AG04449 (cell line): ENCODE measurements around the gene CEP63.
"Not testable (repeated sequence)": the region's sequence is repeated elsewhere in the genome, so short reads cannot be mapped to it uniquely, and the experiment has no call there.

Experiments used
- CTCF ChIA-PET: fragments of 350-600 bp; formaldehyde crosslinking; extraction: SDS; loops from one replicate; lab custom pipeline; 2021; ENCODE audit warnings: antibody characterized with exemption; lab: Yijun Ruan, JAX
- POLR2A ChIA-PET: fragments of 400-600, 350-600 bp; formaldehyde crosslinking; extraction: SDS; loops from one replicate; lab custom pipeline; 2020; ENCODE audit warnings: antibody characterized with exemption, inconsistent platforms; lab: Yijun Ruan, JAX
- DNase-seq: peaks from one replicate; pipeline ENCODE4 v3.0.0-alpha.2; 2010; ENCODE audit warnings: low read depth, low spot score
- H3K4me3 ChIP-seq: 2 replicates; pipeline ENCODE4 v1.5.1; 2011; ENCODE audit warnings: low read depth, mild to moderate bottlenecking, control low read depth, low read length
- TF ChIP-seq, protein P1 (sequence below): IDR thresholded peaks from one replicate; pipeline ENCODE4 v1.5.1; 2011; ENCODE audit warnings: mild to moderate bottlenecking, moderate library complexity, low read length, control low read depth, inconsistent platforms; ENCODE audit not compliant: insufficient read depth; ENCODE audit errors: missing control alignments

The CEP63 gene

DNA sequence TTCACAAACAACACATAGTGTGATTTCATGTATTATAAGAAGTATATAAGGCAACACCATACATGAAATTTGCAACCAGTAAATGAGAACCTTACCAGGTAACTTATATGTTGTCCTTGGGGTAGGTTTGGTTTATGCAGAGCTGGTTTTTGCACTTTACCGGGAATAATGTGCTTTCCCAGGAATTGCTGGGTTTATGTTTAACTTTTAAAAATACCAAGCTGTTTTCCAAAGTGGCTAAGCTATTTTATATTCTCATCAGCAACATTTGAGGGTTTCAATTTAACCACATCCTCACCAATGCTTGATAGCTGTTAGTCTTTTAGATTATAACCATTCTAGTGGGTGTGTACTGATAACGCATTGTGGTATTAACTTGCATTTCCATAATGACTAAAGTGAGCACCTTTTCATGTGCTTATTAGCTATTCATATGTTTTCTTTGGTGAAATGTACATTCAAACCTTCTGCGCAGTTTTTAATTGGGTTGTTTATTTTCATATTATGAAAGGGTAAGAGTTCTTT, 93.3 kb downstream of the CEP63 start:
- ChIA-PET CTCF (interaction anchor here (0.7 to 2.3 kb wide), 4 partner anchors 22 to 905 kb away, joined by 3 to 5 read pairs (median 4); no protein-coding TSS in a partner anchor), POLR2A (no interaction called here)
- no peak overlapping the region for H3K4me3 ChIP-seq
- DNase-seq: no peak
- TF ChIP-seq, protein P1, sequence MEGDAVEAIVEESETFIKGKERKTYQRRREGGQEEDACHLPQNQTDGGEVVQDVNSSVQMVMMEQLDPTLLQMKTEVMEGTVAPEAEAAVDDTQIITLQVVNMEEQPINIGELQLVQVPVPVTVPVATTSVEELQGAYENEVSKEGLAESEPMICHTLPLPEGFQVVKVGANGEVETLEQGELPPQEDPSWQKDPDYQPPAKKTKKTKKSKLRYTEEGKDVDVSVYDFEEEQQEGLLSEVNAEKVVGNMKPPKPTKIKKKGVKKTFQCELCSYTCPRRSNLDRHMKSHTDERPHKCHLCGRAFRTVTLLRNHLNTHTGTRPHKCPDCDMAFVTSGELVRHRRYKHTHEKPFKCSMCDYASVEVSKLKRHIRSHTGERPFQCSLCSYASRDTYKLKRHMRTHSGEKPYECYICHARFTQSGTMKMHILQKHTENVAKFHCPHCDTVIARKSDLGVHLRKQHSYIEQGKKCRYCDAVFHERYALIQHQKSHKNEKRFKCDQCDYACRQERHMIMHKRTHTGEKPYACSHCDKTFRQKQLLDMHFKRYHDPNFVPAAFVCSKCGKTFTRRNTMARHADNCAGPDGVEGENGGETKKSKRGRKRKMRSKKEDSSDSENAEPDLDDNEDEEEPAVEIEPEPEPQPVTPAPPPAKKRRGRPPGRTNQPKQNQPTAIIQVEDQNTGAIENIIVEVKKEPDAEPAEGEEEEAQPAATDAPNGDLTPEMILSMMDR: no peak

DNA sequence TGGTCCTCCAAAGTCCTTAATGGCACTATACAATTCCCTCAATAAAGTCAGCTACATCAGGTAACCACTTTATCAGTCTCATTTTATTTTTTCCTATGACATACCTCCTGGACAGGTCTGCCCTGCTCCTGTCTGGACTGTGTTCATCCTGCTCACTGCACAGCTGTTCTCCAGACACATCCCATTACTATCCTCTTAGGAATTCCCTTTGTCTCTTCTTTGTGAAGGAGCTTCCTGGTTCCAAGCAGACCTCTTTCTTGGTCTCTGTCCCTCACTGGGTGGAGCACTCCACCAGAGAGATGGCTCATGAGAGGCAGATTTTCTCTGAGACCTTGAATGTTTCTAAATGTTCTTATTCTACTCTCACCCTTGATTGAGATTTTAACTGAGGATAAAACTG, 104.9 kb downstream of the CEP63 start:
- CTCF ChIA-PET: interaction anchor here (7.2 kb wide), 1 partner anchor 12 kb away, joined by 52 read pairs; no protein-coding TSS in a partner anchor
- POLR2A ChIA-PET: interaction anchor here (1.3 kb wide), 1 partner anchor 10 kb away, joined by 3 read pairs; no protein-coding TSS in a partner anchor
- DNase-seq: no peak
- TF ChIP-seq, protein P1: no peak
- no peak overlapping the region for H3K4me3 ChIP-seq

DNA sequence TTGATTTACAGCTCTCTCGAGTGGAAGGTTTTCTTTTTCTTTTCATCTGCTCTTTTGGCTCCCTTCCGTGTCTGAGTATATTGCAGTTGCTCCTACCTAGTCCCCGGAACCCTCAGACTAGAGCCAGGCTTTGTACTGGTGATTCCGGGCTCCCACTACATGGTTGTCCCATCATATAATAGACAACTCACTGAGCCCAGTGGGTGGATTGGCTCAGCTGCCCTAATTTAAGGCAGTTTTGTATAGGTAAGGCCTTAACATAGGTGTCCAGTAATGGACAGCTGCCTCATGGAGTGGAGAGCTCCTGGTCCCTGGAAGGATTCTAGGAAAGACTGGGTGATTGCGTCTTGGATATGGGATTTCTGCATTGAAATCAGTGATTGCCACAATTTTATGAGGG, 106.9 kb downstream of the CEP63 start:
- H3K4me3 ChIP-seq: no peak overlapping the region
- TF ChIP-seq, protein P1: no peak
- DNase-seq: no peak
- POLR2A ChIA-PET: no interaction called here
- CTCF ChIA-PET: interaction anchor here (1.6 to 7.2 kb wide), 2 partner anchors 10 to 163 kb away, joined by 6 to 52 read pairs; no protein-coding TSS in a partner anchor

DNA sequence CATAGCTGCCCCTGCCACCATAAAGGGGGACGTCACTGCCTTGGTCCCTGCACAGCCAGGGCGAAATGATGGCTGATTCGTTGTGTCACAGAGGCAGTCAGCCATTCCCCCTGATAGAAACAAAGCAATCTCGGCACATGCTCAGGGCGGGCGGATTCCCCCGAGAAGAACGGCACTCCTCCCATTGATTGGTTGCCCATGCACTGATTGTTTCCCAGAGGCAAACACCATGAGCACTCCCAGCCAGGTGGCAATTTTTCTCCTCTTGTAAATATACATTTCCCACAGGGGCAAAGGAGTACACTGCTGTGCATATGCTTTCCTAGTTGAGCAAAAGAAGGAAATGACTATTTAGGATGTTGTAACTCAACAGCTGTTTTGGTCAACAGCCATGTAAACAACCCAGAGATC, 108.5 kb downstream of the CEP63 start:
- CTCF ChIA-PET: no interaction called here
- TF ChIP-seq, protein P1: no peak

DNA sequence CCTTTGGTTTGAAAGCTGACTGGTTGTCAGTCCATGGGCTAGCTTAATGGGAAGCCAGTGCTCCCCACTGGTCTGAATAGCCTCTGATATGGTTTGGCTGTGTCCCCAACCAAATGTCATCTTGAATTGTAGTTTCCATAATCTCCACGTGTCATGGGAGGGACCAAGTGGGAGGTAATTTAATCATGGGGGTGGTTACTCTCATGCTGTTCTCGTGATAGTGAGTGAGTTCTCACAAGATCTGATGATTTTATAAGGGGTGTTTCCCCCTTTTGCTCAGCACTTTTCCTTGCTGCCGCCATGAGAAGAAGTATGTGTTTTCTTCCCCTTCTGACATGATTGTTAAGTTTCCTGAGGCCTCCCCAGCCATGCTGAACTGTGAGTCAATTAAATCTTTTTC, 109.1 kb downstream of the CEP63 start:
- H3K4me3 ChIP-seq, DNase-seq, POLR2A ChIA-PET, CTCF ChIA-PET: not testable (repeated sequence)

More for the DNA sequence above, 108.5 kb downstream of the CEP63 start:
- no peak for DNase-seq
- H3K4me3 ChIP-seq: no peak overlapping the region
- POLR2A ChIA-PET: no interaction called here

DNA sequence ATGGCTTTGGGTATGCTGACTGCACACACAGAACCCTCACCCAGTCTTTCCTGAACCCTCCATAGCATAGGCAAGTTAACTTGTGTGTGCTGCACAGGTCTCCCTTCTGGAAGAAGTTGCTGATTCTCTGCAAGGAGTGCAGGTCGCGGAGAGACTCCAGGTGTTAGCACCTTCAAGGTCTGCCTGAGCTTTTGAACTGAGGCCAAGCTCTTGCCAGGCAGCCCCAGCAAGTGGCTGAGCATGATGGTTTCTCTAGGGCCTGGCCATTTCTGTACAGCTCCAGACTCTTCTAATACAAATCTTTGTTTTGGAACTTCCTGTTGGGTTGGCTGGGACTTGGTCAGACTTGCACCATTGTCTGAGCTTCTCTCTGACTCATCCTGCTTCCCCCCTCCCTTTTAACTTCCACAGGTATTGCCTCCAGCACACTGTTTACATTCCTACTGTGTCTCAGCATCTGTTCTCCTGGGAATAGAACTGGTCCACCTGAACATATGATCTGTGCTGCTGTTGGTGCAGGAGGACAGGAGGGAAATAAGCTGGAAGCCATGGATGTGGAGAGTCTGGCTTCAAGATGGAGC, 111.6 kb downstream of the CEP63 start:
- H3K4me3 ChIP-seq: no peak overlapping the region
- ChIA-PET POLR2A (no interaction called here), CTCF (interaction anchor here (1.1 to 11.7 kb wide), 3 partner anchors 18 to 157 kb away, joined by 3 to 267 read pairs (median 5); no protein-coding TSS in a partner anchor)
- TF ChIP-seq, protein P1: no peak
- no peak for DNase-seq
